Measurements from ENCODE around the gene STX17.

- TF ChIP-seq BHLHE40 (IDR thresholded peaks at IDR 0.05; ENCODE audit: borderline replicate concordance) (no peak), HDGF (IDR thresholded peaks at IDR 0.05; ENCODE audit: borderline replicate concordance) (no peak), SP1 (IDR thresholded peaks at IDR 0.05) (no peak), ELF4 (IDR thresholded peaks at IDR 0.05) (no peak)
Observed at GRCh38 chr9:99999797-100000196, 93.3 kb downstream of the STX17 start.

Measured in HEK293T (cell line).